NCI-H82 (cell line): ENCODE data around the gene ZC2HC1C.
A peak's percentile ranks its signal among the peaks of the same experiment; 100 is the strongest.
"Not testable (repeated sequence)": the region's sequence is repeated elsewhere in the genome, so short reads cannot be mapped to it uniquely, and the experiment has no call there.

Experiments
- DNase-seq: peaks from one replicate; lab custom pipeline; 2025; lab: John Stamatoyannopoulos, UW

The ZC2HC1C gene

GRCh38 chr14:75095690-75096089 is 26.2 kb downstream of the ZC2HC1C start:
- DNase-seq = no peak

GRCh38 chr14:75096959-75097358 is 27.5 kb downstream of the ZC2HC1C start:
- no peak for DNase-seq

- DNase-seq = no peak
Measured at GRCh38 chr14:75098212-75098611, 28.8 kb downstream of the ZC2HC1C start.

DNA sequence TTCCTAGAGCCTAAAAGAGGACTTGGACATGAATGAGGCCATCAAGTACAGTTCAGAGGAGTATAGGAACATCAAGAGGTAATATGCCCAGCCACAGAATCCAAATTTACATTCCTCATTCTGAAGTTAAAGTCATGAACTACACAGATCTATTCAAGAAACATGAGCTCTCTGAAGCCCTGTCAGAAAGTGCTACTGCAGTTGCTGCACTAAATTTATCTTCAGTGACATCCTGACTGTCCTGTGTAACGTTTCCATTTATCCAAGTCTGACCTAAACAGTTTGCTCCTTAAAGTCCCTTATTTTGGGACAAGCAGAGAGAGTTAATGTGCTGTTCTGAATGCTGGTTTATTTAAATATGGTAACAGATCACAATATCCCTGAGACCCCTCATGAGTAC is 29.2 kb downstream of the ZC2HC1C start:
- DNase-seq = no peak

- no peak for DNase-seq
Measured at GRCh38 chr14:75101491-75101890, 32.0 kb downstream of the ZC2HC1C start.

DNA sequence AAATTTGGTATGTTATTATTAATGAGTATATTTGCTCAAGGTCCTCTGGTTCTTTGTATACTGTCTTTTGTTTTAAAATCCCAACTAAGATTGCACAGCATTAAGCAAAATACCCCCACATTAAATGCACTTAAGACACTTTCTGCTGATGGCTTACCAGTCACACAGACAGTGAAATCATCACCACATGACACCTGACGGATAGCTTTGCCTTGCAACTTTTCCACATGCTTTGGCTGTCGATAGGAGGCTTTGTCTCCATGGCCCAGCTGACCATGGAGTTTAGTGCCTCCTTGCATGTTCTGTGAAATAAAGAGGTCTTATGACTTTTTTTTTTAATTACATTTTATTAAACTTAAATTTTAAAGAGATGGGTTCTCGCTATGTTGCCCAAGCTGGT is 37.7 kb downstream of the ZC2HC1C start:
- no peak for DNase-seq

- no peak for DNase-seq
Measured at GRCh38 chr14:75109877-75110276, 40.4 kb downstream of the ZC2HC1C start.

DNA sequence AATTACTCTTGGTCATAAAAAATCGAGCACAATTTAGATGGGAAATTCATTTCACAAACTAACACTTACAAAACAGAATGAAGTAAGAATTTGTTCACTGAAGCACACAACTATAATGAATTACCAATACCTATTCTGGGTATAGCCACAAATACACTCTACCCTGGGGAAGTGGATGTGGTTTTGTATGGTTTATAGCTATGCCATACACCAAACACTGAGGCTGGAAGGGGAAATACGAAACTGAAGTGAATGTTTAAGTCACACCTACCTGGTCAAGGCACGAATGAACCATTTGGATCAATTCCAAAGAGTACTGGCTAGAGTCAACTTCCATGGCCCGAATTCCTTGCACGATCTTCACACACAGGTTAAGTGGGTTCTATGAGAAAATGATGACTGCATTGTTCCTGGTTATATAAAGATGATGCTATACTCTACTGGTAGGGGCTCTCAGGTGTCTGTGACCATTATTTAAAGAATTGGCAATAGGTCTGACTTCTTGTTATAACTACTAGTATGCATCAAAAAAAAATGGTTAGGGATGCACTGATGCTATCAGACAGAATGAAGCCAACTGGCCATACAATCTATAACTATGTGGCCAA is 44.6 kb downstream of the ZC2HC1C start:
- DNase-seq = no peak

DNA sequence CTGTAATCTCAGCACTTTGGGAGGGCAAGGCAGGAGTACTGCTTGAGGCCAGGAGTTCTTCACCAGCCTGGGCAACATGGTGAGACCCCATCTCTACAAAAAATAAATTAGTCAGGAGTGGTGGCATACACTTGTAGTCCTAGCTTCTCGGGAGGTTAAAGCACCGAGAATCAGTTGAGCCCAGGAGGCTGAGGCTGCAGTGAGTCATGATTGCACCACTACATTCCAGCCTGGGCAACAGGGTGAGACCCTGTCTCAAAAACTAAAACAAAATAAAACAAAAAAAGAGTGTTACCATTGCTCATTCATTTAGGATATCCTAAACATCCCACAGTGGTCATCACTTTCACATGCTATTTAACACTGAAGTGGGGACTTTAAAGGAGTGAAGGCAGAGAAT is 49.6 kb downstream of the ZC2HC1C start:
- DNase-seq = no peak

GRCh38 chr14:75120541-75121291 is 51.3 kb downstream of the ZC2HC1C start:
- no peak for DNase-seq

DNA sequence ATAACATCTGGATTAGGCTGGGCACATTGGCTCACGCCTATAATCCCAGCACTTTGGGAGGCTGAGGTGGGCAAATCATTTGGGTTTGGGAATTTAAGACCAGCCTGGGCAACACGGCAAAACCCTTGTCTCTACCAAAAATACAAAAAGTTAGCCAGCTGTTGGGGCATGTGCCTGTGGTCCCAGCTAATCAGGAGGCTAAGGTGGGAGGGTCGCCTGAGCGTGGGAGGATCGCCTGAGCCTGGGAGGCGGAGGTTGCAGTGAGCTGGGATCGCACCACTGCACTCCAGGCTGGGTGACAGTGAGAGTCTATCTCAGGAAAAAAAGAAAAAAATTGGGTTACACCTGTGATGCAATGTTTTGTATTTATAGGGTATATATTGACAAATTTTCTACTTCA is 52.1 kb downstream of the ZC2HC1C start:
- no peak for DNase-seq

- no peak for DNase-seq
Measured at GRCh38 chr14:75123991-75124390, 54.5 kb downstream of the ZC2HC1C start.

DNA sequence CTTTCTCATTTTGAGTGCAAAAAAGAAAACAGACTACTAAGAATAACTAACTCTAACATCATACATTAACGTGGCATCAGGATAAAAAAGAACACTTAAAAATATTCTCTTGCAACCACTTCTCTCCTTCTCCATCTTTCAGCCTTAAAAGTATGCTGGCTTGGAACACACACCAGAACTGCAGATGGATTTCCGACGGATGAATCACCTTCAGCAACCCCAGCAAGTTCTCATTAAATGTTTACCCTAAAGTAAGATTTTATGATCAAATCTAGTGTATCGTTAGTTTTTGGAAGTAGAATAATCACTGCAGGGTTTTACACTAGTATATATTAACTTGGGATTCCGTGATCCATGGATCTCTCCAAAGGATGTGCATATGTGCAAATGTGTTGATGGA is 56.2 kb downstream of the ZC2HC1C start:
- DNase-seq = no peak

DNA sequence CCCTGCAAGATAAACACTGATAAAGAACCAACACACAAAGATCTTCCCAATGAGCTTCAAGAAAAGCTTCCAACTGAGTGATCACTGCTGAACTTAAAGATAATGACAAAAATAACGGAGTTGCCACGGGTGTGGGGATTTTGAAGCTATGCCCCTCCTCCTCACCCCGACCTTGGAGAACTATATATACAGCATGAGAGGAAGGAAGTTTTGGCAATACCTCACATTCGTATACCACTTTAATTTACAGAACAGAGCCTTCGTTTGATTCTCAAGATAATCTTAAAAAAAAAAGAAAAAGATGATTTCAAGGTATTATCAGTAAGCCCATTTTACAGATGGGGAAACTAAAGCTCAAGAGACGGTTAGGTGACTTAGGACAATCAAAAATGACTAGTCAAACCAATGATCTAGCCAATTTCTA is 56.7 kb downstream of the ZC2HC1C start:
- no peak for DNase-seq

DNA sequence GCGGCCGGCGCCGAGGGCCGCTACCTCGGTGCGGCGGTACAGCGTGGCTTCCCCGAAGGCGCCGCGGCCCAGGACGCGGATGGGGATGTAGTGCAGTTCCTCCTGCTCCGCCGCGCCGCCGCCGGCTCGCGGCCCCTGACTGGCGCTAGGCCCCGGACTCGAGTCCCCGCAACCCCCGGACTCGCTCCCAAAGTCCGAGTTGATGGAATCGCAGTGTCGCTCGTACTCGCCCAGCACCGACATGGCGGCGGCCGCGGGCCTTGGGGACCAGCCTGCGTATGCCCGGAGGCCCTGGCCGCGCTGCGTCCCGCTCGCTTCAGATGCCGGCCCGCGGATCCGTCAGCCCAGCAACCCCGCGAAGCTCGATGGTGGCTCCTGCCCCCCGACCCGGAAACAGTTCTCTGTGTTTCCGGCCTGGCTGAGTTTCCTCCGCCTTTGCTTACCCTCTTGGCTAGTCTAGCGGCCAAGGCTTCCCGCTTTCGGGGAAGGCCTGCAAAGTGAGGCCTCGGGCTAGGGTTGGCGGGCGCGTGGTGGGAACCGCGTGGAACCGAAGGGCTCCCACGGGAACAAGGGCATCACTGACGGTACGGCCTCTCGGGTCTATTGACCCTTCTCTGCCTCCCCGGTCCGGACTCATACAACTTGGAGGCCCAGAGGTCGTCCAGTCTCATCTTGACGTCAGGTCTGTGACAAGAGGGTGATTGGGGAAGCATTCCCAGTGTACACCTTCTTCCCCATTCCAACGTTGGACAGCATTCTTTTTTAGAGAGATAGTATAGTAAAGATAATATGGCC is 57.4 kb downstream of the ZC2HC1C start, which contains the start of gene NEK9:
NEK9 (minus strand) TSS at position 370 of the 795 bp plus-strand sequence; CDS start at position 243, 127 bp downstream.
- DNase-seq = peak; percentile 85

DNA sequence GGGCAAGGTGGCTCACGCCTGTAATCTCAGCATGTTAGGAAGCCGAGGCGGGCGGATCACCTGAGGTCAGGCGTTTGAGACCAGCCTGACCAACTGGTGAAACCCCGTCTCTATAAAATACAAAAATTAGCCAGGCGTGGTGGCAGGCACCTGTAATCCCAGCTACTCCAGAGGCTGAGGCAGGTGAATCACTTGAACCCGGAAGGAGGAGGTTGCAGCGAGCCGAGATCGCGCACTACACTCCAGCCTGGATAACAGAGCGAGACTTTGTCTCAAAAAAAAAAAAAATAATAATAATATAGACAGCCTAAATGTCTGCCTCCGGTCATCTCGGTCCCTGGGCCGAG is 58.0 kb downstream of the ZC2HC1C start:
- not testable (repeated sequence) for DNase-seq

DNA sequence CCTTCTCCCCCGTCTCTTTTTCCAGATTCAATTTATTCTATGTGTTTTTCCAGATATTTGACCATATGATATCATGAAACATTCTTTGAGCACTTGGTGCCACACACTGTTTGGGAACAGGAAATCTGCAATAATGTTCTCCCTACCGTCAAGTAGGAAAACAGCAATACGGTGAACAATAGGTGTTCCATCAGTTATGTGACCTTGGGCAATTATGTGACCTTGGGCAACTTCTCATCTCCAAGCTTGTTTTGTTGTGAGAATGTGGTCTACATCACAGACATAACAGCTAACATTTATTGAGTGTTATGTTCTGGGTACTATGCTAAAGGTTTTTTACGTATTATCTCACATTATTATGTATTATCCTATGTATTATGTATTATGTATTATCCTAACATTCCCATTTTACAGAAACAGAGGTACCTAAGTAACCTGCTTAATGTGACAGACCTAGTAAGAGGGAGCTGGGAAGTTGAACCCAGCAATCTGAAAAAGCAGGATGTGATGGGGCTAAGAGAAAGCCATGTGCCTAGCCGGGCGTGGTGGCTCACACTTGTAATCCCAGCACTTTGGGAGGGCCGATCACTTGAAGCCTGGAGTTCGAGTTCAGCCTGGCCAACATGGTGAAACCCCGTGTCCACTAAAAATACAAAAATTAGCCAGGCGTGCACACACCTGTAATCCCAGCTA is 58.6 kb downstream of the ZC2HC1C start:
- DNase-seq = no peak

- no peak for DNase-seq
Measured at GRCh38 chr14:75128596-75128990, 59.2 kb downstream of the ZC2HC1C start.
